ENCODE data around the gene EXOC6B. TPM values are rescaled to one million over a fixed set of nuclear protein-coding genes. Genes with fewer than 3 reads are reported as not detected.

Gene EXOC6B
- total RNA-seq, 1 experiment from 2014 or later = 40.1 TPM

GRCh38 chr2:72747344-72747743, 78.5 kb downstream of the EXOC6B start:
- no CpG with 5 or more reads among the region's 1 CpG for WGBS (ENCODE audit: extremely low coverage, insufficient read length, low lambda C conversion rate)
- Histone ChIP-seq H3K4me1 (ENCODE audit: insufficient read depth, low read length) (peaks cover 6% of the 10 kb centered on the region; the same call in 1 of the 2 replicates), H3K14ac (ENCODE audit: insufficient read depth, low read length) (no peak overlapping the region), H3K18ac (ENCODE audit: insufficient read length, low read depth, low read length) (no peak overlapping the region), H4K5ac (ENCODE audit: insufficient read length, low read depth, low read length) (no peak overlapping the region), H3K9me3 (ENCODE audit: control insufficient read depth, low read depth, low read length) (no peaks in the 10 kb centered on the region), H4K20me1 (ENCODE audit: control insufficient read depth, insufficient read depth, insufficient read length) (no peaks in the 10 kb centered on the region), H3K27ac (ENCODE audit: insufficient read length, low read depth, low read length) (no peak overlapping the region), H2BK20ac (ENCODE audit: low read depth, low read length, poor library complexity, severe bottlenecking) (no peak overlapping the region), H3K79me2 (ENCODE audit: insufficient read depth, low read length) (no peaks in the 10 kb centered on the region; the same call in 1 of the 2 replicates), H2BK12ac (ENCODE audit: insufficient read length, low read depth, low read length) (no peak overlapping the region), H3K9ac (ENCODE audit: extremely low read depth, insufficient read length, low read length) (no peak overlapping the region), H3K56ac (ENCODE audit: insufficient read length, low read depth, low read length) (no peak overlapping the region), H2BK120ac (ENCODE audit: low read depth, low read length, poor library complexity, severe bottlenecking) (no peak overlapping the region), H2AK5ac (ENCODE audit: insufficient read length, low read length) (no peak overlapping the region), H4K91ac (ENCODE audit: insufficient read length, low read depth, low read length) (no peak overlapping the region), H3K23ac (ENCODE audit: insufficient read length, low read depth, low read length) (no peak overlapping the region), H3K23me2 (ENCODE audit: insufficient read length, low read depth, low read length, poor library complexity, severe bottlenecking) (no peaks in the 10 kb centered on the region), H3K4me2 (ENCODE audit: insufficient read depth, insufficient read length, low read length) (no peak overlapping the region), H3T11ph (ENCODE audit: low read length) (no peak overlapping the region), H3K4ac (ENCODE audit: low read depth, low read length) (no peak overlapping the region), H2BK5ac (ENCODE audit: insufficient read length, low read length) (no peak overlapping the region), H2BK15ac (ENCODE audit: low read depth, low read length) (no peak overlapping the region), H2AFZ (ENCODE audit: low read length) (no peak overlapping the region), H4K8ac (replicated peaks; ENCODE audit: insufficient read length, low read depth, low read length) (no peak overlapping the region), H3K79me1 (ENCODE audit: insufficient read depth, low read depth, low read length, poor library complexity, severe bottlenecking) (peaks cover 3% of the 10 kb centered on the region), H3K27me3 (ENCODE audit: insufficient read depth, low read length) (no peaks in the 10 kb centered on the region)
- Mint-ChIP-seq H3K9me3 (no peaks in the 10 kb centered on the region), H3K27me3 (ENCODE audit: low read depth) (no peaks in the 10 kb centered on the region), H3K36me3 (ENCODE audit: insufficient read depth in 1 of 3, low read depth in 3 of 3) (no peaks in the 10 kb centered on the region), H3K4me1 (peaks cover 17 to 18% of the 10 kb centered on the region in 2 experiments), H3K27ac (no peak overlapping the region), H3K4me3 (no peak overlapping the region)
- no peak for DNase-seq
- TF ChIP-seq CTCF (conservative IDR thresholded peaks at IDR 0.05) = no peak
